HUES48 (cell line): ENCODE data around the gene ADARB1.

Source experiments
- H3K27ac ChIP-seq: one replicate; pipeline ENCODE4 v1.7.0; 2013; ENCODE audit warnings: low read depth, low read length, inconsistent platforms
- H3K27me3 ChIP-seq: 2 replicates; pipeline ENCODE4 v1.6.1; 2013; ENCODE audit warnings: mild to moderate bottlenecking, low read length; ENCODE audit not compliant: control insufficient read depth, insufficient read depth
- H3K36me3 ChIP-seq: 2 replicates; pipeline ENCODE4 v1.6.1; 2013; ENCODE audit warnings: low read length; ENCODE audit not compliant: control insufficient read depth, insufficient read depth
- H3K4me1 ChIP-seq: 2 replicates; pipeline ENCODE4 v1.6.1; 2013; ENCODE audit warnings: mild to moderate bottlenecking, low read length; ENCODE audit not compliant: control insufficient read depth, insufficient read depth
- H3K4me3 ChIP-seq: 2 replicates; pipeline ENCODE4 v1.5.1; 2013; ENCODE audit warnings: mild to moderate bottlenecking, low read depth, low read length
- H3K9ac ChIP-seq: 2 replicates; pipeline ENCODE4 v1.6.1; 2013; ENCODE audit warnings: mild to moderate bottlenecking, low read depth, low read length, moderate library complexity
- H3K9me3 ChIP-seq: 2 replicates; pipeline ENCODE4 v1.6.1; 2013; ENCODE audit warnings: low read length; ENCODE audit not compliant: control insufficient read depth, insufficient read depth

The ADARB1 gene

GRCh38 chr21:45226540-45227326 is 152.4 kb downstream of the ADARB1 start:
- Histone ChIP-seq H3K9me3 (no peaks in the 10 kb centered on the region), H3K4me1 (no peaks in the 10 kb centered on the region), H3K4me3 (no peak overlapping the region), H3K27me3 (no peaks in the 10 kb centered on the region), H3K9ac (no peak overlapping the region), H3K27ac (no peak overlapping the region), H3K36me3 (no peaks in the 10 kb centered on the region)

- Histone ChIP-seq H3K4me3 (no peak overlapping the region), H3K9me3 (no peaks in the 10 kb centered on the region), H3K27me3 (no peaks in the 10 kb centered on the region), H3K36me3 (no peaks in the 10 kb centered on the region), H3K9ac (no peak overlapping the region), H3K4me1 (no peaks in the 10 kb centered on the region), H3K27ac (no peak overlapping the region)
These were observed 153.4 kb downstream of the ADARB1 start for GRCh38 chr21:45227735-45228134.

GRCh38 chr21:45228171-45228641 is 153.8 kb downstream of the ADARB1 start:
- Histone ChIP-seq H3K4me1 (no peaks in the 10 kb centered on the region), H3K9me3 (no peaks in the 10 kb centered on the region), H3K36me3 (no peaks in the 10 kb centered on the region), H3K4me3 (no peak overlapping the region), H3K27me3 (no peaks in the 10 kb centered on the region), H3K9ac (no peak overlapping the region), H3K27ac (no peak overlapping the region)

- no peak overlapping the region for H3K4me3 ChIP-seq
- no peaks in the 10 kb centered on the region for H3K4me1 ChIP-seq
- no peaks in the 10 kb centered on the region for H3K9me3 ChIP-seq
- H3K36me3 ChIP-seq, result no peaks in the 10 kb centered on the region
- H3K27me3 ChIP-seq, result no peaks in the 10 kb centered on the region
- H3K9ac ChIP-seq, result no peak overlapping the region
- peak overlapping the region; percentile 2 for H3K27ac ChIP-seq
These were observed 154.4 kb downstream of the ADARB1 start for GRCh38 chr21:45228656-45229240.

- no peaks in the 10 kb centered on the region for H3K36me3 ChIP-seq
- H3K9ac ChIP-seq, result no peak overlapping the region
- no peaks in the 10 kb centered on the region for H3K27me3 ChIP-seq
- H3K9me3 ChIP-seq, result no peaks in the 10 kb centered on the region
- no peaks in the 10 kb centered on the region for H3K4me1 ChIP-seq
- H3K4me3 ChIP-seq, result no peak overlapping the region
- H3K27ac ChIP-seq, result no peak overlapping the region
These were observed 157.3 kb downstream of the ADARB1 start for GRCh38 chr21:45231705-45232104.

- Histone ChIP-seq H3K9ac (no peak overlapping the region), H3K4me1 (no peaks in the 10 kb centered on the region), H3K27me3 (no peaks in the 10 kb centered on the region), H3K27ac (no peak overlapping the region), H3K36me3 (no peaks in the 10 kb centered on the region), H3K9me3 (no peaks in the 10 kb centered on the region), H3K4me3 (no peak overlapping the region)
These were observed 159.7 kb downstream of the ADARB1 start for GRCh38 chr21:45234127-45234526.

GRCh38 chr21:45234965-45235364 is 160.6 kb downstream of the ADARB1 start:
- H3K9me3 ChIP-seq, result no peaks in the 10 kb centered on the region
- H3K36me3 ChIP-seq, result no peaks in the 10 kb centered on the region
- no peaks in the 10 kb centered on the region for H3K27me3 ChIP-seq
- H3K4me1 ChIP-seq, result no peaks in the 10 kb centered on the region
- no peak overlapping the region for H3K4me3 ChIP-seq
- H3K9ac ChIP-seq, result no peak overlapping the region
- H3K27ac ChIP-seq, result no peak overlapping the region

- Histone ChIP-seq H3K27me3 (no peaks in the 10 kb centered on the region), H3K4me1 (no peaks in the 10 kb centered on the region), H3K9me3 (no peaks in the 10 kb centered on the region), H3K4me3 (no peak overlapping the region), H3K36me3 (no peaks in the 10 kb centered on the region), H3K27ac (no peak overlapping the region), H3K9ac (no peak overlapping the region)
These were observed 161.1 kb downstream of the ADARB1 start for GRCh38 chr21:45235488-45235887.

- Histone ChIP-seq H3K4me3 (no peak overlapping the region), H3K36me3 (no peaks in the 10 kb centered on the region), H3K27ac (no peak overlapping the region), H3K4me1 (no peaks in the 10 kb centered on the region), H3K9me3 (no peaks in the 10 kb centered on the region), H3K27me3 (no peaks in the 10 kb centered on the region), H3K9ac (no peak overlapping the region)
These were observed 162.1 kb downstream of the ADARB1 start for GRCh38 chr21:45236481-45236880.

- Histone ChIP-seq H3K4me1 (no peaks in the 10 kb centered on the region), H3K9me3 (no peaks in the 10 kb centered on the region), H3K27me3 (no peaks in the 10 kb centered on the region), H3K9ac (no peak overlapping the region), H3K4me3 (no peak overlapping the region), H3K27ac (no peak overlapping the region), H3K36me3 (no peaks in the 10 kb centered on the region)
These were observed 163.0 kb downstream of the ADARB1 start for GRCh38 chr21:45237401-45237800.

- no peaks in the 10 kb centered on the region for H3K27me3 ChIP-seq
- no peak overlapping the region for H3K27ac ChIP-seq
- no peaks in the 10 kb centered on the region for H3K36me3 ChIP-seq
- no peak overlapping the region for H3K9ac ChIP-seq
- peaks cover 15% of the 10 kb centered on the region for H3K9me3 ChIP-seq
- H3K4me1 ChIP-seq, result no peaks in the 10 kb centered on the region
- H3K4me3 ChIP-seq, result no peak overlapping the region
These were observed 167.0 kb downstream of the ADARB1 start for GRCh38 chr21:45241357-45241756.
